Muscle layer of duodenum (tissue), 2 donors: ENCODE measurements around the gene CHI3L2.

Experiments used
- H3K27ac ChIP-seq: one replicate; pipeline ENCODE4 v1.7.0; 2013; ENCODE audit warnings: mild to moderate bottlenecking, low read length
- H3K27me3 ChIP-seq: one replicate; pipeline ENCODE4 v1.7.0; 2013; ENCODE audit warnings: low read depth, mild to moderate bottlenecking, control low read depth, low read length
- H3K36me3 ChIP-seq, 2 donors: one replicate each; pipeline ENCODE4 v1.7.0; 2013; ENCODE audit warnings: low read length in 2 of 2, control low read depth in 1 of 2, mild to moderate bottlenecking in 1 of 2; ENCODE audit not compliant: insufficient read depth in 2 of 2, control insufficient read depth in 1 of 2
- H3K4me1 ChIP-seq, 2 donors: one replicate each; pipeline ENCODE4 v1.7.0; 2013; ENCODE audit warnings: low read length in 2 of 2, mild to moderate bottlenecking in 2 of 2, control low read depth in 1 of 2, moderate library complexity in 1 of 2; ENCODE audit not compliant: insufficient read depth in 2 of 2, control insufficient read depth in 1 of 2
- H3K4me3 ChIP-seq, 2 donors: one replicate each; pipeline ENCODE4 v1.7.0; 2013; ENCODE audit warnings: low read length in 2 of 2, low read depth in 1 of 2, mild to moderate bottlenecking in 1 of 2
- H3K9me3 ChIP-seq, 2 donors: one replicate each; pipeline ENCODE4 v1.7.0; 2013; ENCODE audit warnings: low read length in 2 of 2, control low read depth in 1 of 2, mild to moderate bottlenecking in 1 of 2; ENCODE audit not compliant: control insufficient read depth in 1 of 2
- donor health status: healthy.

The CHI3L2 gene

GRCh38 chr1:111223126-111223685 is 4.3 kb upstream of the CHI3L2 start:
- H3K27ac ChIP-seq: no peak overlapping the region

GRCh38 chr1:111225091-111225490 is 2.4 kb upstream of the CHI3L2 start:
- Histone ChIP-seq H3K4me1 (peaks cover 8 to 14% of the 10 kb centered on the region in 2 donors), H3K27ac (no peak overlapping the region), H3K27me3 (no peaks in the 10 kb centered on the region), H3K36me3 (no peaks in the 10 kb centered on the region), H3K9me3 (no peaks in the 10 kb centered on the region), H3K4me3 (no peak overlapping the region)

More at GRCh38 chr1:111223126-111223685, 4.3 kb upstream of the CHI3L2 start:
- Histone ChIP-seq H3K9me3 (no peaks in the 10 kb centered on the region), H3K4me3 (no peak overlapping the region), H3K36me3 (no peaks in the 10 kb centered on the region), H3K27me3 (no peaks in the 10 kb centered on the region), H3K4me1 (peaks cover 8 to 14% of the 10 kb centered on the region in 2 donors)

- no peaks in the 10 kb centered on the region for H3K36me3 ChIP-seq
- H3K27me3 ChIP-seq: no peaks in the 10 kb centered on the region
- H3K4me3 ChIP-seq: no peak overlapping the region
- no peaks in the 10 kb centered on the region for H3K9me3 ChIP-seq
- H3K4me1 ChIP-seq: peaks cover 8 to 14% of the 10 kb centered on the region in 2 donors
- no peak overlapping the region for H3K27ac ChIP-seq
Measured at GRCh38 chr1:111225717-111226400, 1.7 kb upstream of the CHI3L2 start.

- no peaks in the 10 kb centered on the region for H3K9me3 ChIP-seq
- no peaks in the 10 kb centered on the region for H3K36me3 ChIP-seq
- no peaks in the 10 kb centered on the region for H3K27me3 ChIP-seq
- no peak overlapping the region for H3K4me3 ChIP-seq
- peaks cover 0 to 2% of the 10 kb centered on the region in 2 donors for H3K4me1 ChIP-seq
- H3K27ac ChIP-seq: no peak overlapping the region
Measured at GRCh38 chr1:111227851-111228747, 586 bp downstream of the CHI3L2 start.

- H3K4me1 ChIP-seq: no peaks in the 10 kb centered on the region
- no peak overlapping the region for H3K4me3 ChIP-seq
- H3K9me3 ChIP-seq: no peaks in the 10 kb centered on the region
- H3K36me3 ChIP-seq: no peaks in the 10 kb centered on the region
- no peak overlapping the region for H3K27ac ChIP-seq
- H3K27me3 ChIP-seq: no peaks in the 10 kb centered on the region
Measured at GRCh38 chr1:111228748-111229126, 1.2 kb downstream of the CHI3L2 start.

GRCh38 chr1:111232134-111232533 is 4.6 kb downstream of the CHI3L2 start:
- Histone ChIP-seq H3K27me3 (no peaks in the 10 kb centered on the region), H3K9me3 (no peaks in the 10 kb centered on the region), H3K4me3 (no peak overlapping the region), H3K27ac (no peak overlapping the region), H3K4me1 (no peaks in the 10 kb centered on the region), H3K36me3 (no peaks in the 10 kb centered on the region)

- Histone ChIP-seq H3K9me3 (no peaks in the 10 kb centered on the region), H3K36me3 (no peaks in the 10 kb centered on the region), H3K27me3 (no peaks in the 10 kb centered on the region), H3K4me1 (no peaks in the 10 kb centered on the region), H3K4me3 (no peak overlapping the region), H3K27ac (no peak overlapping the region)
Measured at GRCh38 chr1:111234258-111234657, 6.7 kb downstream of the CHI3L2 start.

- Histone ChIP-seq H3K4me3 (no peak overlapping the region), H3K27me3 (no peaks in the 10 kb centered on the region), H3K9me3 (no peaks in the 10 kb centered on the region), H3K4me1 (no peaks in the 10 kb centered on the region), H3K36me3 (no peaks in the 10 kb centered on the region), H3K27ac (no peak overlapping the region)
Measured at GRCh38 chr1:111234866-111235265, 7.4 kb downstream of the CHI3L2 start.

GRCh38 chr1:111236379-111236778 is 8.9 kb downstream of the CHI3L2 start:
- Histone ChIP-seq H3K36me3 (no peaks in the 10 kb centered on the region), H3K27ac (no peak overlapping the region), H3K4me1 (no peaks in the 10 kb centered on the region), H3K27me3 (no peaks in the 10 kb centered on the region), H3K4me3 (no peak overlapping the region), H3K9me3 (no peaks in the 10 kb centered on the region)

GRCh38 chr1:111236806-111237205 is 9.3 kb downstream of the CHI3L2 start:
- Histone ChIP-seq H3K27me3 (no peaks in the 10 kb centered on the region), H3K36me3 (no peaks in the 10 kb centered on the region), H3K9me3 (no peaks in the 10 kb centered on the region), H3K4me1 (no peaks in the 10 kb centered on the region), H3K27ac (no peak overlapping the region), H3K4me3 (no peak overlapping the region)

GRCh38 chr1:111238056-111238795 is 10.7 kb downstream of the CHI3L2 start:
- no peaks in the 10 kb centered on the region for H3K36me3 ChIP-seq
- no peak overlapping the region for H3K27ac ChIP-seq
- H3K4me3 ChIP-seq: no peak overlapping the region
- H3K27me3 ChIP-seq: no peaks in the 10 kb centered on the region
- no peaks in the 10 kb centered on the region for H3K4me1 ChIP-seq
- no peaks in the 10 kb centered on the region for H3K9me3 ChIP-seq
